Kidney epithelial cell (primary cell): ENCODE measurements around the gene FBXO38. TPM values are rescaled to one million over a fixed set of nuclear protein-coding genes. Genes with fewer than 3 reads are reported as not detected.

Experiments used
- DNase-seq: peaks from one replicate; pipeline ENCODE4 v3.0.0-alpha.2; 2010; ENCODE audit warnings: low read depth
- H3K27me3 ChIP-seq: 2 replicates; pipeline ENCODE4 v1.6.0; 2011; ENCODE audit warnings: low read length; ENCODE audit not compliant: control insufficient read depth, insufficient read depth
- H3K36me3 ChIP-seq: 2 replicates; pipeline ENCODE4 v1.5.1; 2011; ENCODE audit warnings: low read length; ENCODE audit not compliant: control insufficient read depth, insufficient read depth
- H3K4me3 ChIP-seq: 2 replicates; pipeline ENCODE4 v1.5.1; 2011; ENCODE audit warnings: low read depth, mild to moderate bottlenecking, control low read depth, low read length
- CTCF ChIP-seq: IDR thresholded peaks from 2 replicates; pipeline ENCODE4 v1.5.1; 2011; ENCODE audit warnings: mild to moderate bottlenecking, moderate library complexity, low read length, control low read depth, inconsistent platforms; ENCODE audit not compliant: insufficient read depth, poor library complexity, severe bottlenecking
- total RNA-seq: library from RNA; depleted of rRNA; stranded (reverse); fragments of >200 nt; gene quantifications from 2 replicates; pipeline ENCODE4 v1.2.3, GENCODE V29; 2015

The FBXO38 gene
- total RNA-seq, 1 donor from 2014 or later, result 33.1 TPM

- Histone ChIP-seq H3K4me3 (no peak overlapping the region), H3K36me3 (no peaks in the 10 kb centered on the region), H3K27me3 (no peaks in the 10 kb centered on the region)
- no peak for DNase-seq
- no peak for TF ChIP-seq CTCF
Observed at GRCh38 chr5:148471379-148471778, 87.6 kb downstream of the FBXO38 start.

GRCh38 chr5:148474025-148474511 is 90.3 kb downstream of the FBXO38 start:
- DNase-seq, result no peak
- no peak overlapping the region for H3K4me3 ChIP-seq
- no peak for TF ChIP-seq CTCF
- H3K36me3 ChIP-seq, result no peaks in the 10 kb centered on the region
- no peaks in the 10 kb centered on the region for H3K27me3 ChIP-seq

- H3K36me3 ChIP-seq, result no peaks in the 10 kb centered on the region
- no peak overlapping the region for H3K4me3 ChIP-seq
- no peak for DNase-seq
- TF ChIP-seq CTCF, result no peak
- H3K27me3 ChIP-seq, result no peaks in the 10 kb centered on the region
Observed at GRCh38 chr5:148476302-148476701, 92.5 kb downstream of the FBXO38 start.

GRCh38 chr5:148477429-148477828 is 93.7 kb downstream of the FBXO38 start:
- no peaks in the 10 kb centered on the region for H3K27me3 ChIP-seq
- H3K4me3 ChIP-seq, result no peak overlapping the region
- no peak for TF ChIP-seq CTCF
- DNase-seq, result no peak
- H3K36me3 ChIP-seq, result no peaks in the 10 kb centered on the region

GRCh38 chr5:148482196-148482595 is 98.4 kb downstream of the FBXO38 start:
- DNase-seq, result no peak
- TF ChIP-seq CTCF, result no peak
- Histone ChIP-seq H3K4me3 (no peak overlapping the region), H3K27me3 (no peaks in the 10 kb centered on the region), H3K36me3 (no peaks in the 10 kb centered on the region)

GRCh38 chr5:148482697-148483462 is 99.1 kb downstream of the FBXO38 start:
- Histone ChIP-seq H3K27me3 (no peaks in the 10 kb centered on the region), H3K4me3 (no peak overlapping the region), H3K36me3 (no peaks in the 10 kb centered on the region)
- DNase-seq, result no peak
- TF ChIP-seq CTCF, result peak; percentile 84
